Body of pancreas (tissue), 4 donors: ENCODE measurements around the gene ZNF334.

ENCODE experiments used
- POLR2A ChIP-seq, 3 donors: fragments of 450-650 bp; IDR thresholded peaks; one replicate each; pipeline ENCODE4 v1.6.1; 2016; ENCODE audit warnings: antibody characterized with exemption in 3 of 3, mild to moderate bottlenecking in 2 of 3
- TF ChIP-seq, protein P1 (sequence below), 7 experiments: fragments of 450-650 bp in 4 of 7; fragments of 200-600 bp in 3 of 7; sonication (generic) in 3 of 7; IDR thresholded peaks; one replicate each; pipeline ENCODE4 v1.5.1; 2016 to 2019; ENCODE audit warnings: antibody characterized with exemption in 7 of 7

DNA sequence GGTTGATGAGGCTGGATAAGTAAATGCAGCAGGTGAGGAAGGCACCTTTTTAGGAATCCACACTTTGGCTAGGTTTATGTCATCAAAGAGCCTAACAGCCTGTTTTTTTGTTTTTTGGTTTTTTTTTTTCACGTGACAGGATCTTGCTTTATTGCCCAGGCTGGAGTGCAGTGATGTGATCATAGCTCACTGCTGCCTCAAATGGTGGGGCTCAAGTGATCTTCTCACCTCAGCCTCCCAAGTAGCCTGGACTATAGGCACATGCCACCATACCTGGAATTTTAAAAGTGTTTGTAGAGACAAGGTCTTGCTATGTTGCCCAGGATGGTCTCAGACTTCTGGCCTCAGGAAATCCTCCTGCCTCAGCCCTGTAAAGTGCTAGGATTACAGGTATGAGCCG lies 36.1 kb downstream of the ZNF334 start:
- TF ChIP-seq, protein P1, sequence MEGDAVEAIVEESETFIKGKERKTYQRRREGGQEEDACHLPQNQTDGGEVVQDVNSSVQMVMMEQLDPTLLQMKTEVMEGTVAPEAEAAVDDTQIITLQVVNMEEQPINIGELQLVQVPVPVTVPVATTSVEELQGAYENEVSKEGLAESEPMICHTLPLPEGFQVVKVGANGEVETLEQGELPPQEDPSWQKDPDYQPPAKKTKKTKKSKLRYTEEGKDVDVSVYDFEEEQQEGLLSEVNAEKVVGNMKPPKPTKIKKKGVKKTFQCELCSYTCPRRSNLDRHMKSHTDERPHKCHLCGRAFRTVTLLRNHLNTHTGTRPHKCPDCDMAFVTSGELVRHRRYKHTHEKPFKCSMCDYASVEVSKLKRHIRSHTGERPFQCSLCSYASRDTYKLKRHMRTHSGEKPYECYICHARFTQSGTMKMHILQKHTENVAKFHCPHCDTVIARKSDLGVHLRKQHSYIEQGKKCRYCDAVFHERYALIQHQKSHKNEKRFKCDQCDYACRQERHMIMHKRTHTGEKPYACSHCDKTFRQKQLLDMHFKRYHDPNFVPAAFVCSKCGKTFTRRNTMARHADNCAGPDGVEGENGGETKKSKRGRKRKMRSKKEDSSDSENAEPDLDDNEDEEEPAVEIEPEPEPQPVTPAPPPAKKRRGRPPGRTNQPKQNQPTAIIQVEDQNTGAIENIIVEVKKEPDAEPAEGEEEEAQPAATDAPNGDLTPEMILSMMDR (IDR thresholded peaks at IDR 0.05) = no peak
- TF ChIP-seq POLR2A (IDR thresholded peaks at IDR 0.05) = no peak
